HepG2 (cell line): ENCODE measurements around the gene PCYT2. TPM values are rescaled to one million over a fixed set of nuclear protein-coding genes. Genes with fewer than 3 reads are reported as not detected.

Experiments
- AGO1 ChIP-seq: fragments of 200-400 bp; formaldehyde crosslinking; IDR thresholded peaks from 2 replicates; pipeline ENCODE4 v1.6.1; 2017; ENCODE audit warnings: mild to moderate bottlenecking, low read depth, low read length, moderate library complexity; ENCODE audit not compliant: poor library complexity, severe bottlenecking
- ARID5B ChIP-seq: IDR thresholded peaks from 2 replicates; pipeline ENCODE4 v1.4.0; 2020; ENCODE audit warnings: mild to moderate bottlenecking, missing genetic modification reagents
- HMGA1 ChIP-seq: sonication (generic); formaldehyde crosslinking; conservative IDR thresholded peaks from 2 replicates; pipeline ENCODE4 v1.4.0; 2020; ENCODE audit warnings: missing genetic modification reagents
- MYNN ChIP-seq: sonication (generic); formaldehyde crosslinking; IDR thresholded peaks from 2 replicates; pipeline ENCODE4 v1.4.0; 2020; ENCODE audit warnings: mild to moderate bottlenecking, low read depth, missing genetic modification reagents
- NFYB ChIP-seq: sonication (generic); formaldehyde crosslinking; IDR thresholded peaks from 2 replicates; pipeline ENCODE4 v1.4.0; 2020; ENCODE audit warnings: missing genetic modification reagents
- NR2F1 ChIP-seq, 2 experiments: fragments of 450-650 bp in 1 of 2; formaldehyde crosslinking in 1 of 2; IDR thresholded peaks; 2 replicates each; pipeline versions ENCODE4 v1.5.0 to v1.6.1; 2016 to 2020; ENCODE audit warnings: mild to moderate bottlenecking in 1 of 2, missing compliant biosample characterization in 1 of 2, missing genetic modification reagents in 1 of 2, moderate library complexity in 1 of 2
- RNF2 ChIP-seq: fragments of 450-650 bp; conservative IDR thresholded peaks from 2 replicates; pipeline ENCODE4 v1.6.1; 2016; ENCODE audit warnings: low read depth
- SP1 ChIP-seq, 2 experiments: fragments of 450-650 bp in 1 of 2; sonication (generic) in 1 of 2; formaldehyde crosslinking in 1 of 2; IDR thresholded peaks; 2 replicates each; pipeline versions ENCODE4 v1.4.0 to v1.6.1; 2016 to 2020; ENCODE audit warnings: missing genetic modification reagents in 1 of 2
- ZNF275 ChIP-seq: sonication (generic); formaldehyde crosslinking; IDR thresholded peaks from 2 replicates; pipeline ENCODE4 v1.8.0; 2022; ENCODE audit warnings: missing genetic modification reagents, mild to moderate bottlenecking, inconsistent platforms, borderline replicate concordance
- ZNF367 ChIP-seq: sonication (generic); formaldehyde crosslinking; IDR thresholded peaks from 2 replicates; pipeline ENCODE4 v1.4.0; 2020; ENCODE audit warnings: missing genetic modification reagents, borderline replicate concordance
- ZNF383 ChIP-seq: sonication (generic); formaldehyde crosslinking; IDR thresholded peaks from 2 replicates; pipeline ENCODE4 v1.4.0; 2020; ENCODE audit warnings: missing genetic modification reagents, mild to moderate bottlenecking, borderline replicate concordance
- ZNF513 ChIP-seq: sonication (generic); formaldehyde crosslinking; conservative IDR thresholded peaks from 2 replicates; pipeline ENCODE4 v1.5.0; 2020; ENCODE audit warnings: missing genetic modification reagents
- ZNF547 ChIP-seq: sonication (generic); formaldehyde crosslinking; IDR thresholded peaks from 2 replicates; pipeline ENCODE4 v1.5.1; 2020; ENCODE audit warnings: mild to moderate bottlenecking, missing genetic modification reagents
- ZNF83 ChIP-seq: sonication (generic); formaldehyde crosslinking; IDR thresholded peaks from 2 replicates; pipeline ENCODE4 v1.4.0; 2020; ENCODE audit warnings: missing genetic modification reagents, mild to moderate bottlenecking, borderline replicate concordance
- ZNF850 ChIP-seq: sonication (generic); formaldehyde crosslinking; conservative IDR thresholded peaks from 2 replicates; pipeline ENCODE4 v1.9.0; 2021; ENCODE audit warnings: mild to moderate bottlenecking, missing genetic modification reagents
- polyA plus RNA-seq, 8 experiments: library from polyadenylated mRNA; depleted of rRNA in 3 of 8; stranded (reverse) in 7 of 8; unstranded in 1 of 8; fragments of >200 nt; fragmentation: Illumina TruSeq in 4 of 8; extraction: Trizol in 4 of 8; gene quantifications; 2 replicates each; pipeline versions ENCODE4 v1.2.1 to v1.2.3, GENCODE V29; 2011 to 2016; ENCODE audit warnings: low read depth in 4 of 8, missing spikeins in 1 of 8, mixed read lengths in 1 of 8; ENCODE audit not compliant: insufficient read depth in 1 of 8
- total RNA-seq, 5 experiments: library from RNA; depleted of rRNA; stranded (reverse); fragments of >200 nt; fragmentation: Illumina TruSeq; extraction: Trizol; gene quantifications; 2 replicates each; pipeline ENCODE4 v1.2.3, GENCODE V29; 2016; ENCODE audit warnings: low read depth in 1 of 5
- TF ChIP-seq, protein P1 (sequence below): sonication (generic); formaldehyde crosslinking; IDR thresholded peaks from 2 replicates; pipeline ENCODE4 v1.9.0; 2022; ENCODE audit warnings: missing genetic modification reagents, mild to moderate bottlenecking, borderline replicate concordance

Gene PCYT2
- total and polyA plus RNA-seq, 2 of the 13 experiments (the other 11 are each of a cell fraction or from before 2014, with no cell fraction given) = 147 to 297 TPM

GRCh38 chr17:81859906-81860755, 51.1 kb downstream of the PCYT2 start, which contains the start of gene P4HB (continued):
- 0 out of 2 replicates have a peak, but pooled peaks have one; percentile 30 for TF ChIP-seq ZNF513 (CRISPR knock-in tag)
- no peak for TF ChIP-seq NR2F1 (CRISPR knock-in tag; IDR thresholded peaks at IDR 0.05)
- TF ChIP-seq ZNF850 (CRISPR knock-in tag) = no peak
- peak; percentile 93; the same call in 1 of the 2 replicates for TF ChIP-seq ZNF83 (CRISPR knock-in tag)
- peak; percentile 6; the same call in 1 of the 2 replicates for TF ChIP-seq ARID5B (CRISPR knock-in tag)
- TF ChIP-seq ZNF547 (CRISPR knock-in tag) = peak; percentile 81
- 0 out of 2 replicates have a peak, but pooled peaks have one; percentile 8 for TF ChIP-seq NFYB (CRISPR knock-in tag)
- no peak for TF ChIP-seq SP1 (IDR thresholded peaks at IDR 0.05)
- TF ChIP-seq SP1 (CRISPR knock-in tag; IDR thresholded peaks at IDR 0.05) = peak; percentile 31; the same call in 1 of the 2 replicates
- TF ChIP-seq MYNN = no peak
- TF ChIP-seq HMGA1 (CRISPR knock-in tag) = no peak
- TF ChIP-seq AGO1 = peak; percentile 29
- TF ChIP-seq ZNF275 (CRISPR knock-in tag) = no peak
- TF ChIP-seq, protein P1, sequence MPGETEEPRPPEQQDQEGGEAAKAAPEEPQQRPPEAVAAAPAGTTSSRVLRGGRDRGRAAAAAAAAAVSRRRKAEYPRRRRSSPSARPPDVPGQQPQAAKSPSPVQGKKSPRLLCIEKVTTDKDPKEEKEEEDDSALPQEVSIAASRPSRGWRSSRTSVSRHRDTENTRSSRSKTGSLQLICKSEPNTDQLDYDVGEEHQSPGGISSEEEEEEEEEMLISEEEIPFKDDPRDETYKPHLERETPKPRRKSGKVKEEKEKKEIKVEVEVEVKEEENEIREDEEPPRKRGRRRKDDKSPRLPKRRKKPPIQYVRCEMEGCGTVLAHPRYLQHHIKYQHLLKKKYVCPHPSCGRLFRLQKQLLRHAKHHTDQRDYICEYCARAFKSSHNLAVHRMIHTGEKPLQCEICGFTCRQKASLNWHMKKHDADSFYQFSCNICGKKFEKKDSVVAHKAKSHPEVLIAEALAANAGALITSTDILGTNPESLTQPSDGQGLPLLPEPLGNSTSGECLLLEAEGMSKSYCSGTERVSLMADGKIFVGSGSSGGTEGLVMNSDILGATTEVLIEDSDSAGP = no peak; the same call in 1 of the 2 replicates
- TF ChIP-seq RNF2 = no peak
- TF ChIP-seq ZNF383 (CRISPR knock-in tag) = no peak
- no peak; the same call in 1 of the 2 replicates for TF ChIP-seq ZNF367
- TF ChIP-seq, all 625 proteins: peak for 164
